Astrocyte (in vitro differentiated cells and primary cell): ENCODE measurements around the gene LCN1. TPM values are rescaled to one million over a fixed set of nuclear protein-coding genes. Genes with fewer than 3 reads are reported as not detected.

Experiments
- DNase-seq: peaks from one replicate; pipeline ENCODE4 v3.0.0-alpha.2; 2010; ENCODE audit warnings: low read depth
- FAIRE-seq: peaks from 2 replicates; lab custom pipeline; 2011; peaks lifted over from hg19 to GRCh38; lab: Jason Lieb, UNC
- H2AFZ ChIP-seq: 2 replicates; pipeline ENCODE4 v1.6.0; 2012; ENCODE audit warnings: low read depth, low read length, inconsistent platforms
- H3K27ac ChIP-seq: 2 replicates; pipeline ENCODE4 v1.5.1; 2011; ENCODE audit warnings: low read depth, low read length, inconsistent platforms
- H3K27me3 ChIP-seq: 2 replicates; pipeline ENCODE4 v1.6.0; 2011; ENCODE audit warnings: low read length, inconsistent platforms; ENCODE audit not compliant: insufficient read depth
- H3K36me3 ChIP-seq: 2 replicates; pipeline ENCODE4 v1.5.1; 2011; ENCODE audit warnings: low read length, inconsistent platforms; ENCODE audit not compliant: insufficient read depth
- H3K4me1 ChIP-seq: 2 replicates; pipeline ENCODE4 v1.5.1; 2011; ENCODE audit warnings: low read length, inconsistent platforms; ENCODE audit not compliant: insufficient read depth
- H3K4me2 ChIP-seq: 2 replicates; pipeline ENCODE4 v1.6.0; 2012; ENCODE audit warnings: low read length, inconsistent platforms
- H3K4me3 ChIP-seq: 2 replicates; pipeline ENCODE4 v1.5.1; 2011; ENCODE audit warnings: low read depth, mild to moderate bottlenecking, low read length, inconsistent platforms; ENCODE audit not compliant: insufficient read depth
- H3K79me2 ChIP-seq: 2 replicates; pipeline ENCODE4 v1.6.0; 2012; ENCODE audit warnings: mild to moderate bottlenecking, low read length, inconsistent platforms; ENCODE audit not compliant: insufficient read depth
- H3K9ac ChIP-seq: 2 replicates; pipeline ENCODE4 v1.6.0; 2012; ENCODE audit warnings: mild to moderate bottlenecking, low read length, inconsistent platforms
- H3K9me3 ChIP-seq: 2 replicates; pipeline ENCODE4 v1.5.1; 2012; ENCODE audit warnings: low read depth, mild to moderate bottlenecking, low read length, inconsistent platforms; ENCODE audit not compliant: insufficient read depth
- H4K20me1 ChIP-seq: 2 replicates; pipeline ENCODE4 v1.6.0; 2012; ENCODE audit warnings: low read length, inconsistent platforms; ENCODE audit not compliant: insufficient read depth
- H3K27ac Mint-ChIP-seq: one replicate; pipeline ENCODE4 v1.8.0; 2021; ENCODE audit warnings: mild to moderate bottlenecking, mixed read lengths; ENCODE audit not compliant: unreplicated experiment
- H3K27me3 Mint-ChIP-seq: one replicate; pipeline ENCODE4 v1.8.0; 2021; ENCODE audit warnings: low read depth, mixed read lengths; ENCODE audit not compliant: unreplicated experiment
- H3K36me3 Mint-ChIP-seq: one replicate; pipeline ENCODE4 v1.8.0; 2021; ENCODE audit warnings: low read depth, mixed read lengths; ENCODE audit not compliant: unreplicated experiment
- H3K4me1 Mint-ChIP-seq: one replicate; pipeline ENCODE4 v1.8.0; 2021; ENCODE audit warnings: low read depth, mixed read lengths; ENCODE audit not compliant: unreplicated experiment
- H3K4me3 Mint-ChIP-seq: one replicate; pipeline ENCODE4 v1.8.0; 2021; ENCODE audit warnings: mild to moderate bottlenecking, moderate library complexity, mixed read lengths; ENCODE audit not compliant: unreplicated experiment
- H3K9me3 Mint-ChIP-seq: one replicate; pipeline ENCODE4 v1.8.0; 2021; ENCODE audit warnings: mild to moderate bottlenecking, mixed read lengths; ENCODE audit not compliant: unreplicated experiment
- CTCF ChIP-seq: IDR thresholded peaks from 2 replicates; pipeline ENCODE4 v1.5.1; 2011; ENCODE audit warnings: low read depth, mild to moderate bottlenecking, inconsistent platforms, low read length, moderate library complexity; ENCODE audit not compliant: insufficient read depth
- EZH2 ChIP-seq: IDR thresholded peaks from 2 replicates; pipeline ENCODE4 v1.6.1; 2012; ENCODE audit warnings: mild to moderate bottlenecking, low read length, inconsistent platforms; ENCODE audit not compliant: insufficient read depth
- total RNA-seq: library from RNA; stranded (reverse); gene quantifications from 2 replicates; pipeline ENCODE4 v1.2.1, GENCODE V29; 2021

LCN1 gene
- total RNA-seq, 1 donor from 2014 or later, result not detected

GRCh38 chr9:135522137-135522877 lies 1.1 kb downstream of the LCN1 start:
- TF ChIP-seq CTCF (no peak), EZH2 (no peak)
- no peaks in the 10 kb centered on the region for H3K36me3 Mint-ChIP-seq
- DNase-seq, result no peak

DNA sequence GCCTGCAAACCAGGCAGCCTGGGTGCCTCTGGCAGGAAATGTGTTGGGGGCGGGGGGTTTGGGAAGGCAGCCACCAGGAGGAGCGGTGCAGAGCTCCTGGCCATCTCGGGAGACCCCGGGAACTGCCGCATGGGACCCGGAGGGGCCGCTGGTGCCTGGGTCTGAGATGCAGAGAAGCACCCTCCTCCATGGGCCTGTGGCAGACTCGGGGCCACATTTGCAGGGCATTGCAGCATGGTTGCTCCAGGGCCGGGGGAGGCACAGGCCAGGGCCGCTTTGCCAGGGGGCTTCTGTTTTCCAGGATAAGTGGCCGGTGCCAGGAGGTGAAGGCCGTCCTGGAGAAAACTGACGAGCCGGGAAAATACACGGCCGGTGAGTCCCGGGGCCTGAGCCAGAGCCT lies 1.7 kb downstream of the LCN1 start:
- Histone ChIP-seq H3K4me3 (no peak overlapping the region), H3K9ac (no peak overlapping the region), H3K79me2 (no peaks in the 10 kb centered on the region), H3K9me3 (no peaks in the 10 kb centered on the region), H2AFZ (no peak overlapping the region), H3K27ac (no peak overlapping the region), H4K20me1 (no peaks in the 10 kb centered on the region), H3K4me2 (no peak overlapping the region), H3K36me3 (no peaks in the 10 kb centered on the region), H3K4me1 (no peaks in the 10 kb centered on the region), H3K27me3 (peaks cover 3% of the 10 kb centered on the region)
- no peak overlapping the region for H3K4me3 Mint-ChIP-seq
- peaks cover 7% of the 10 kb centered on the region for H3K4me1 Mint-ChIP-seq
- DNase-seq (no peak), FAIRE-seq (no peak)
- H3K36me3 Mint-ChIP-seq, result no peaks in the 10 kb centered on the region
- TF ChIP-seq EZH2, result no peak
- H3K27ac Mint-ChIP-seq, result no peak overlapping the region
- peaks cover 9% of the 10 kb centered on the region for H3K27me3 Mint-ChIP-seq
- H3K9me3 Mint-ChIP-seq, result no peaks in the 10 kb centered on the region

More at GRCh38 chr9:135522137-135522877, 1.1 kb downstream of the LCN1 start:
- Histone ChIP-seq H3K9me3 (no peaks in the 10 kb centered on the region), H3K9ac (no peak overlapping the region), H3K27me3 (peaks cover 3% of the 10 kb centered on the region), H3K36me3 (no peaks in the 10 kb centered on the region), H3K4me1 (no peaks in the 10 kb centered on the region), H3K4me3 (no peak overlapping the region), H2AFZ (no peak overlapping the region), H3K4me2 (no peak overlapping the region), H3K27ac (no peak overlapping the region), H3K79me2 (no peaks in the 10 kb centered on the region), H4K20me1 (no peaks in the 10 kb centered on the region)
- peaks cover 7% of the 10 kb centered on the region for H3K4me1 Mint-ChIP-seq
- H3K4me3 Mint-ChIP-seq, result no peak overlapping the region
- no peak overlapping the region for H3K27ac Mint-ChIP-seq
- no peaks in the 10 kb centered on the region for H3K9me3 Mint-ChIP-seq
- no peak for FAIRE-seq
- peaks cover 11% of the 10 kb centered on the region for H3K27me3 Mint-ChIP-seq

DNA sequence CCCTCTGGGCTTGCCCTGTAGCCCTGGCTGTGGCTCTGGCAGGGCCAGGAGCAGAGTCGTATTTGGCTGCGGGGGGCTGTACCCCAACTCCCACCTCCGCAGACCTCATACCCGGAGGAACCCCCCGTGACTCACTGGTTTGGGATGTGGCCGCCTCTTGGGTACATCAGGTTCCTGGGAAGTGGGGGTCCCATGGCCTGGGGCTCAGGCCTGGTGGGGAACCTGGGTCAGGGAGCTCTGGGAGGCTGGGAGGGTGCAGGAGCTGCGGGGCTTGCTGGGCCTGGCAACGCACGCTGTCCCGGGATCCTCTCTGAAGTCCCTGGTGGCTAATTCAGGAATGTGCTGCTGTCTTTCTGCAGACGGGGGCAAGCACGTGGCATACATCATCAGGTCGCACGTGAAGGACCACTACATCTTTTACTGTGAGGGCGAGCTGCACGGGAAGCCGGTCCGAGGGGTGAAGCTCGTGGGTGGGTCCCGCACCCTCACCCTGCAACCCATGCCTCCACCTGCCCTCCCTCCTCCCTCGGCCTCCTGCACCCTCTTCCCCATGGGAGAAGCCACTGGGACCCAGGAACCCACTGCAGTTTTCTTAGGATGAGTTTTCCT lies 2.4 kb downstream of the LCN1 start:
- no peak overlapping the region for H3K4me3 Mint-ChIP-seq
- H3K4me1 ChIP-seq, result no peaks in the 10 kb centered on the region
- no peaks in the 10 kb centered on the region for H3K9me3 Mint-ChIP-seq
- TF ChIP-seq CTCF, result no peak
- H2AFZ ChIP-seq, result no peak overlapping the region
- no peak overlapping the region for H3K9ac ChIP-seq
- no peaks in the 10 kb centered on the region for H3K9me3 ChIP-seq
- no peaks in the 10 kb centered on the region for H3K79me2 ChIP-seq
- peaks cover 7% of the 10 kb centered on the region for H3K4me1 Mint-ChIP-seq
- no peak overlapping the region for H3K27ac Mint-ChIP-seq
- peaks cover 9% of the 10 kb centered on the region for H3K27me3 Mint-ChIP-seq
- FAIRE-seq (no peak), DNase-seq (no peak)
- peaks cover 3% of the 10 kb centered on the region for H3K27me3 ChIP-seq
- H3K4me3 ChIP-seq, result no peak overlapping the region
- no peak overlapping the region for H3K4me2 ChIP-seq
- H3K36me3 ChIP-seq, result no peaks in the 10 kb centered on the region
- H3K36me3 Mint-ChIP-seq, result no peaks in the 10 kb centered on the region
- H3K27ac ChIP-seq, result no peak overlapping the region
- no peaks in the 10 kb centered on the region for H4K20me1 ChIP-seq
